GM10248 (cell line): Measurements from ENCODE around the gene SGSH.

Experiments
- CTCF ChIA-PET: fragments of 300-600 bp; sonication (Branson Sonifier 250); formaldehyde crosslinking; extraction: SDS; loops from one replicate; lab custom pipeline; 2021; ENCODE audit warnings: antibody characterized with exemption; lab: Yijun Ruan, JAX
- POLR2A ChIA-PET: fragments of 350-650 bp; sonication (Branson Sonifier 250); formaldehyde crosslinking; extraction: SDS; loops from one replicate; lab custom pipeline; 2020; ENCODE audit warnings: antibody characterized with exemption; lab: Yijun Ruan, JAX
- DNase-seq: peaks from one replicate; pipeline ENCODE4 v3.0.0; 2012; ENCODE audit errors: extremely low spot score
- TF ChIP-seq, protein P1 (sequence below): IDR thresholded peaks from 2 replicates; pipeline ENCODE4 v1.5.1; 2012; ENCODE audit warnings: mild to moderate bottlenecking, low read depth; ENCODE audit errors: extremely low read depth, missing control alignments, control extremely low read depth

Gene SGSH

DNA sequence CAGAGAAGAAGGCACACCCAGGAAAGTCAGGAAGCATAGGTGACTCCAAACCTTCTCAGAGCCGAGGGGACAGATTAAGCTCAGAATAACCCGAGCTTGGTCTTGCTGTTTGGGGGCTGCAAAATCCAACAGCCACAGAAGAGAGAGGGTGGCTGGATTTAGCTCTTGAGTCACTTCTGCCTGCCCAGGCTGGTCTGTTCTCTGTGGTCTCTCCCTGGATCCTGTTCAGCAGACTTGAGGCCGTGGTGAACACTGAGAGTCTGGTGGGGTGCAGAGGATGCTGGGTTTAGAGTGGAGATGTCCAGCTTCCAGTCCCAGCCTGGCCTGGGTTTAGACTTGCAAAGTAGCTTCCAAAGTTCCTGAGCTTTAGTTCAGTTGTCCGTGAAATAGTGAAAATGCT lies 8.9 kb upstream of the SGSH start:
- TF ChIP-seq, protein P1, sequence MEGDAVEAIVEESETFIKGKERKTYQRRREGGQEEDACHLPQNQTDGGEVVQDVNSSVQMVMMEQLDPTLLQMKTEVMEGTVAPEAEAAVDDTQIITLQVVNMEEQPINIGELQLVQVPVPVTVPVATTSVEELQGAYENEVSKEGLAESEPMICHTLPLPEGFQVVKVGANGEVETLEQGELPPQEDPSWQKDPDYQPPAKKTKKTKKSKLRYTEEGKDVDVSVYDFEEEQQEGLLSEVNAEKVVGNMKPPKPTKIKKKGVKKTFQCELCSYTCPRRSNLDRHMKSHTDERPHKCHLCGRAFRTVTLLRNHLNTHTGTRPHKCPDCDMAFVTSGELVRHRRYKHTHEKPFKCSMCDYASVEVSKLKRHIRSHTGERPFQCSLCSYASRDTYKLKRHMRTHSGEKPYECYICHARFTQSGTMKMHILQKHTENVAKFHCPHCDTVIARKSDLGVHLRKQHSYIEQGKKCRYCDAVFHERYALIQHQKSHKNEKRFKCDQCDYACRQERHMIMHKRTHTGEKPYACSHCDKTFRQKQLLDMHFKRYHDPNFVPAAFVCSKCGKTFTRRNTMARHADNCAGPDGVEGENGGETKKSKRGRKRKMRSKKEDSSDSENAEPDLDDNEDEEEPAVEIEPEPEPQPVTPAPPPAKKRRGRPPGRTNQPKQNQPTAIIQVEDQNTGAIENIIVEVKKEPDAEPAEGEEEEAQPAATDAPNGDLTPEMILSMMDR: no peak
- ChIA-PET CTCF (interaction anchor here (1.0 to 1.8 kb wide), 3 partner anchors 10 to 37 kb away, joined by 3 to 4 read pairs (median 3); no protein-coding TSS in a partner anchor), POLR2A (no interaction called here)
- DNase-seq: no peak

GRCh38 chr17:80228477-80228876 lies 8.3 kb upstream of the SGSH start:
- ChIA-PET CTCF (interaction anchor here (1.0 to 1.8 kb wide), 4 partner anchors 8 to 37 kb away, joined by 3 to 8 read pairs (median 4); no protein-coding TSS in a partner anchor), POLR2A (no interaction called here)
- TF ChIP-seq, protein P1: no peak
- DNase-seq: no peak

DNA sequence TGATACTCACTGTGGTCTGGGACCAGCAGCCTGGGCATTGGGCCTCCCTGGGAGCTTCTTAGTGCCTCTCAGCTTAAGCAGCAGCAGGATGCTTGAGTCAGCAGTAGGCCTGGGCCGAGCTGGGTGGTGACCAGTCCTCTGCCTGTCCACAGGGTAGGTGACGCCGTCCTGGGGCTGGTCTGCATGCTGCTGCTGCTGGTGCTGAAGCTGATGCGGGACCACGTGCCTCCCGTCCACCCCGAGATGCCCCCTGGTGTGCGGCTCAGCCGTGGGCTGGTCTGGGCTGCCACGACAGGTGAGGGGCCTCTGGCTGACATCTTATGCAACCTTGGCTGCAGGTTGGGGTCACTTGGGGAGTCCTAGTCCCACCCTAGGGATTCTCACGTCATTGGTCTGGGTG lies 7.5 kb upstream of the SGSH start:
- POLR2A ChIA-PET: no interaction called here

DNA sequence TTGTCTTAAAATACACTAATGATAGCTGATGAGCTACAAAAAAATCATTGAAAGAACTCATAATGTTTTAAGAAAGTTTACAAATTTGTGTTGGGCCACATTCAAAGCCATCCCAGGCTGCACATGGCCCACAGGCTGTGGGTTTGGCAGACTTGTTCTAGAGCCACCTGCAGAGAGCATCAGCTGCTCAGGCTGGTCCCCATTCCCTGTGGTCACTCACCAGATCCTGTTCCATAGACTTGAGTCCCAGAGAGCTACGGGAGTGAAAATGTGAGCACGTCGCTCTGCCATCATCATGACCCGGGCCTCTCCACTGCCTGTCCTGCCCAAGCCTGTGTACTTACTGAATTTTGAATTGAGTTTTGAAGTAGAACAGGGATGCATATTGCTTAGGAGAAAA lies 7.0 kb upstream of the SGSH start:
- ChIA-PET POLR2A (no interaction called here), CTCF (interaction anchor here (1.1 to 2.5 kb wide), 3 partner anchors 9 to 81 kb away, joined by 3 to 12 read pairs (median 8); no protein-coding TSS in a partner anchor)
- no peak for DNase-seq
- TF ChIP-seq, protein P1: no peak

More for the DNA sequence above, 7.5 kb upstream of the SGSH start:
- no peak for DNase-seq
- CTCF ChIA-PET: interaction anchor here (1.1 to 2.5 kb wide), 3 partner anchors 9 to 82 kb away, joined by 3 to 12 read pairs (median 8); no protein-coding TSS in a partner anchor
- TF ChIP-seq, protein P1: no peak

DNA sequence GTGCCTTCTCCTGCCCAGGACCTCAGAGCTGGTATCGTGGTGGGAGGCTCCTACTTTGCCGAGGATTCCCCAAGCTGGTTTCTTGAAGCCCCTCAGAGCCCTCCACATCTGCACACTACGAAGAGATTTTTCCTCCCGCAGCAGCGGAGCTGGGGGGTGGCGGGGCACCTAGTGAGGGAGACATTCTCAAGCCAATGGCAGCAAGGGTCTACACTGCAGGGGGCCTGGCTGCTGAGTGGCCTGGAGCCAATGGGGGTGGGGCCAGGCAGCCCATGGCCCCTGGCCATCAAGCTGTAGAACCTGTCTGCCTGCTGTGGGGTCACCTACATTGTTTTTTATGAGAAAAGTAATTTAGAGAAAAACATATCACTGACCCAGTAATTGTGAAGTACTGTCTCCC lies 5.1 kb upstream of the SGSH start:
- ChIA-PET CTCF (interaction anchor here (2.5 kb wide), 1 partner anchor 29 kb away, joined by 12 read pairs; no protein-coding TSS in a partner anchor), POLR2A (no interaction called here)
- TF ChIP-seq, protein P1: no peak
- no peak for DNase-seq

GRCh38 chr17:80224683-80225082 lies 4.5 kb upstream of the SGSH start:
- DNase-seq: no peak
- ChIA-PET POLR2A (no interaction called here), CTCF (no interaction called here)
- TF ChIP-seq, protein P1: no peak
